Choroid plexus epithelial cell (primary cell): ENCODE data around the gene MTHFD1L.

ENCODE experiments used
- DNase-seq: peaks from one replicate; pipeline ENCODE4 v3.0.0-alpha.2; 2010; ENCODE audit warnings: low read depth
- H3K4me3 ChIP-seq: 2 replicates; pipeline ENCODE4 v1.5.1; 2011; ENCODE audit warnings: low read depth, mild to moderate bottlenecking, control low read depth, low read length, moderate library complexity
- TF ChIP-seq, protein P1 (sequence below): conservative IDR thresholded peaks from 2 replicates; pipeline ENCODE4 v1.5.1; 2011; ENCODE audit warnings: low read depth, mild to moderate bottlenecking, control low read depth, inconsistent platforms, low read length, moderate library complexity

The MTHFD1L gene

DNA sequence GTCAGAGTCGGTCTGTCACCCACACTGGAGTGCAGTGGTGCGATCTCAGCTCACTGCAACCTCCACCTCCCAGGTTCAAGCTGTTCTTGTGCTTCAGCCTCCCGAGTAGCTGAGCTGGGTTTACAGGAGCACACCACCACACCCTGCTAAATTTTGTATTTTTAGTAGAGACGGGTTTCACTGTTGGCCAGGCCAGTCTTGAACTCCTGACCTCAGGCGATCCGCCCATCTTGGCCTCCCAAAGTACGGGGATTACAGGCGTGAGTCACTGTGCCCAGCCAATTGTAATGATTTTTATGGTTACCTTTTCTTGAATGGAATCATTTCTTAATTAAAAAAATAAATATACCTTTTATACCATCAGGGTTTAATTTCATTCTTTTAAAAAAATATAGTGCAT, 105.7 kb downstream of the MTHFD1L start:
- TF ChIP-seq, protein P1, sequence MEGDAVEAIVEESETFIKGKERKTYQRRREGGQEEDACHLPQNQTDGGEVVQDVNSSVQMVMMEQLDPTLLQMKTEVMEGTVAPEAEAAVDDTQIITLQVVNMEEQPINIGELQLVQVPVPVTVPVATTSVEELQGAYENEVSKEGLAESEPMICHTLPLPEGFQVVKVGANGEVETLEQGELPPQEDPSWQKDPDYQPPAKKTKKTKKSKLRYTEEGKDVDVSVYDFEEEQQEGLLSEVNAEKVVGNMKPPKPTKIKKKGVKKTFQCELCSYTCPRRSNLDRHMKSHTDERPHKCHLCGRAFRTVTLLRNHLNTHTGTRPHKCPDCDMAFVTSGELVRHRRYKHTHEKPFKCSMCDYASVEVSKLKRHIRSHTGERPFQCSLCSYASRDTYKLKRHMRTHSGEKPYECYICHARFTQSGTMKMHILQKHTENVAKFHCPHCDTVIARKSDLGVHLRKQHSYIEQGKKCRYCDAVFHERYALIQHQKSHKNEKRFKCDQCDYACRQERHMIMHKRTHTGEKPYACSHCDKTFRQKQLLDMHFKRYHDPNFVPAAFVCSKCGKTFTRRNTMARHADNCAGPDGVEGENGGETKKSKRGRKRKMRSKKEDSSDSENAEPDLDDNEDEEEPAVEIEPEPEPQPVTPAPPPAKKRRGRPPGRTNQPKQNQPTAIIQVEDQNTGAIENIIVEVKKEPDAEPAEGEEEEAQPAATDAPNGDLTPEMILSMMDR: no peak
- no peak for DNase-seq
- H3K4me3 ChIP-seq: no peak overlapping the region

DNA sequence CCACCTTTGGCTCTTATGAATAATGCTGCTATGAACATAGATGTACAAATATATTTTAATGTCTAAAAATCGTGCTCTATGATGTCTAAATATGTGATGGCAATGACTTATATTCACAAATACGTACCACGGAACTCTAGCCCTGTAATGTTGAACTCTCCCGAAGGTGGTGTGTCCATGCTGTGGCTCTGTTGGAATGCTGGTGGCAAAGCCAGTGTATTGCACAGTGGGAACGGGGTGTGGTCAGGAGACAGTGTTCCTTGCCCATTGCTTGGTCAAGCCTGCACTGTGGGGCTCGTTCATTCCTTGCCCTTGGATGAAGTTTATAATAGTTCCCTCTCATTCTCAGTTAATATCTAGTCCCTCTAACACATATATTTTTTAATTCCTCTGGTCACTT, 109.6 kb downstream of the MTHFD1L start:
- H3K4me3 ChIP-seq: no peak overlapping the region
- DNase-seq: no peak
- TF ChIP-seq, protein P1: no peak

DNA sequence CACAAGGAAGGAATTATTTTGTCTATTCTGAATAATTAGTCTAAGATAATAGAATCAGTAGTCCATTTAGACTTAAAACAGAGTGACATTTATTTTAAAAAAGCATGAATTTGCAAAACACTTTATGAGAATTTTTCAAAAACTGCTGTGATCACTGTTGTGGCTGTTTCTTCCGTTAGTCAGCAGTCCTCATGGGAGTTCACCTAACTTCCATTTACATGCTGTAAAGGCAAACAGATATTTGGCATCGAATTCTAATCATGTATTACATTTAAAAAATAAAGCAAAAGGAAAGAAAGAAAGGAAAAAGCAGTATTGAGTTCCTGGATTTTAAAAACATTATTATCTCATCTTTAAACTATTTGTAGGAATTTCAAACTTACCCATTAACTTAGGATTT, 111.8 kb downstream of the MTHFD1L start:
- H3K4me3 ChIP-seq: no peak overlapping the region
- no peak for DNase-seq
- TF ChIP-seq, protein P1: no peak

DNA sequence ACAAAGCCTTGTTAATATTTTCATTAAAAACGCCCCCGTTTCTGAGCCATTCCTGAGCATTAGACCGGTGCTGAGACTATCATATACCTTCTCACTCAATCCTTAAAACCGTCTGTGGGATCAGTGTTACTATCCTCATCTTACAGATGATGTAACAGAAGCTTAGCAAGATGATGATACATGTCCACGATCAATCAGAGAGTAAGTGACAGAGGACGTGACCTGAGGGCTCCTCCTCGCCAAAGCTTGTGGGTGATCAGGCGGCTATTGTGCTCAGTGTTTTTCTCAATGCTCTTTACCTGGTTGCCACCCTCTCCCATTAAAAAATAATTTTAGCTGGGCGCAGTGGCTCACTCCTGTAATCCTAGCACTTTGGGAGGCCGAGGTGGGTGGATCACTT, 113.1 kb downstream of the MTHFD1L start:
- TF ChIP-seq, protein P1: no peak
- no peak overlapping the region for H3K4me3 ChIP-seq
- DNase-seq: no peak

DNA sequence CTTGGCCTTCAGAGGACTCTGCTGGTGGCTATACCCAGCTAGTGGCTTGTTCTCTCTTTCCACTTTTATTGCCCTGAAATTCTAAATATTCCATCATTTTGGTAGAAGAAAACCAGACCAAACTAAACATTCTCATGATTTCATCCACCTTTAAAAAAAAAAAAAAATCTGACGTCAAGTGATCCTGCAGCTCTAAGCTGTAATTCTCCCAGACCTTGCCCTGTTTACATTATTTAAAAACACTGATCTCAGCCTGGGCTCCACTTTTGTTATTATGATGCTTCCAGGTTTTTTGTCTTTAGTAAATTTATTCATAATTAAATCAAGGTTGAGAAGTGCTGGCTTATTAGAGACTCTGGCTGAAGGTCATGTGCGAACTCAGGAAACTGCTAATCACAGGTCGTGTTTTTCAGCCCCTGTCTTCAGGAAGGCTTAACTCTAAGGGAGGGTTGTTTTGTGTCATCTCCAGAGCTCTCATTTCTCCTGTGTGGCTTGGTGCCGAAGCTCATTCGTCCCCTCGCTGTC, 114.4 kb downstream of the MTHFD1L start:
- peak; percentile 19 for DNase-seq
- no peak overlapping the region for H3K4me3 ChIP-seq
- TF ChIP-seq, protein P1: no peak

DNA sequence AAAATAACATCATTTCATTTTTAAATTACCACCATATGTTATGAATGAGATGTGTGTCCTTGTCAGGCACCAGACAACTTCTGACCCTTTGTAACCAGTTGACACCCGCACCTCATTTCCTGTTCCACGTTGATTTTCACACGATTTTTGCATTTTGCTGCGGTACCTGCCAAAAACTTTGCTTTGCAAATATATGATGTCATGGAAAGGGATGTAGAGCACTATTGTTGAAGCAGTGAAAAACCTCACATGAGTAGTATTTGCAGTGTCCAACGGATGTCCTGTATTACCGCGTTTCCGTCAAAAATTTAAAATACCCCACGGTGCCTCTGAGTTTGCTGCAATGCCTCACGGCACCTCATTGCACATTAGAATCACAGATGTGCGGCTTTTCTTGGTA, 115.6 kb downstream of the MTHFD1L start:
- TF ChIP-seq, protein P1: no peak
- peak; percentile 51 for DNase-seq
- H3K4me3 ChIP-seq: no peak overlapping the region

DNA sequence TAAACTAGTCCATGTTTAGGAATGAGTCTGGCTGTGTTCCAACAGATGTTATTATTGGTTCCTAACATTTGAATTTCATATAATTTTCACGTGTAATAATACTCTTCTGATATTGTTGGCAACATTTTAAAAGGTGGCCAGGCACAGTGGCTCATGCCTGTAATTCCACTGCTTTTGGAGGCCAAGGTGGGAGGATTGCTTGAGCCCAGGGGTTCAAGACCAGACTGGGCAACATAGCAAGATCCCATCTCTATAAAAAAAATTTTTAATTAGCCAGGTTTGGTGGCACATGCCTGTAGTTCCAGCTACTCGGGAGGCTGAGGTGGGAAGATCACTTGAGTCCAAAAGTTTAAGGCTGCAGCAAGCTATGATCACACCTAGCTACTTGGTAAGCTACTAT, 116.2 kb downstream of the MTHFD1L start:
- no peak for DNase-seq
- TF ChIP-seq, protein P1: no peak
- H3K4me3 ChIP-seq: no peak overlapping the region
